ENCODE results near the gene POLG.

Gene POLG

GRCh38 chr15:89334510-89335297 is at the start of gene POLG (continued):
- TF ChIP-seq ZBTB11 (tag by site-specific recombination; conservative IDR thresholded peaks at IDR 0.05; ENCODE audit: low read depth) (peak; percentile 89), GFI1B (tag by site-specific recombination; IDR thresholded peaks at IDR 0.05) (peak; percentile 30; the same call in 1 of the 2 replicates), EGR2 (tag by site-specific recombination; IDR thresholded peaks at IDR 0.05; ENCODE audit: low read depth) (peak; percentile 94), ZNF48 (tag by site-specific recombination; IDR thresholded peaks at IDR 0.05) (no peak), ZNF658 (tag by site-specific recombination; IDR thresholded peaks at IDR 0.05) (no peak), ZBTB48 (tag by site-specific recombination; IDR thresholded peaks at IDR 0.05) (peak; percentile 36; the same call in 1 of the 2 replicates), ZNF621 (tag by site-specific recombination; IDR thresholded peaks at IDR 0.05) (no peak), PRDM1 (tag by site-specific recombination; IDR thresholded peaks at IDR 0.05) (no peak), SP2 (tag by site-specific recombination; IDR thresholded peaks at IDR 0.05) (peak; percentile 84), HOXD13 (CRISPR knock-in tag; IDR thresholded peaks at IDR 0.05; ENCODE audit: borderline replicate concordance) (no peak), ZBTB8A (tag by site-specific recombination; IDR thresholded peaks at IDR 0.05) (peak; percentile 94), ZBTB1 (tag by site-specific recombination; IDR thresholded peaks at IDR 0.05) (no peak), ZNF785 (tag by site-specific recombination; IDR thresholded peaks at IDR 0.05) (peak; percentile 94; the same call in 1 of the 2 replicates), YY1 (tag by site-specific recombination; IDR thresholded peaks at IDR 0.05) (peak; percentile 52; the same call in 1 of the 2 replicates), ZNF133 (tag by site-specific recombination; IDR thresholded peaks at IDR 0.05) (no peak), ZNF280C (tag by site-specific recombination; IDR thresholded peaks at IDR 0.05) (no peak), ZNF37A (tag by site-specific recombination; IDR thresholded peaks at IDR 0.05) (no peak), ZNF404 (tag by site-specific recombination; IDR thresholded peaks at IDR 0.05) (no peak), BCL11A (tag by site-specific recombination; IDR thresholded peaks at IDR 0.05; ENCODE audit: low read depth) (no peak; the same call in 1 of the 2 replicates), ZNF112 (tag by site-specific recombination; IDR thresholded peaks at IDR 0.05) (no peak), RBAK (tag by site-specific recombination; IDR thresholded peaks at IDR 0.05) (no peak), WT1 (tag by site-specific recombination; IDR thresholded peaks at IDR 0.05) (peak; percentile 84), ZNF624 (tag by site-specific recombination; IDR thresholded peaks at IDR 0.05) (no peak), KLF7 (tag by site-specific recombination; IDR thresholded peaks at IDR 0.05; ENCODE audit: borderline replicate concordance) (peak; percentile 92; the same call in 1 of the 2 replicates), ZNF776 (tag by site-specific recombination; IDR thresholded peaks at IDR 0.05; ENCODE audit: borderline replicate concordance) (no peak), ZNF792 (tag by site-specific recombination; IDR thresholded peaks at IDR 0.05) (no peak), ZXDB (tag by site-specific recombination; IDR thresholded peaks at IDR 0.05) (peak; percentile 91), SP3 (tag by site-specific recombination; IDR thresholded peaks at IDR 0.05) (peak; percentile 87), ZNF692 (tag by site-specific recombination; IDR thresholded peaks at IDR 0.05) (peak; percentile 90), ZNF324 (tag by site-specific recombination; IDR thresholded peaks at IDR 0.05) (peak; percentile 98), KLF1 (tag by site-specific recombination; IDR thresholded peaks at IDR 0.05) (peak; percentile 72), ZNF473 (tag by site-specific recombination; IDR thresholded peaks at IDR 0.05) (no peak), SP7 (tag by site-specific recombination; IDR thresholded peaks at IDR 0.05) (peak; percentile 95), ZFP69B (tag by site-specific recombination; IDR thresholded peaks at IDR 0.05) (peak; percentile 80), IKZF3 (tag by site-specific recombination; IDR thresholded peaks at IDR 0.05) (peak; percentile 99)
